Tibial nerve (tissue), 4 donors: Measurements from ENCODE around the gene USP5. TPM values are rescaled to one million over a fixed set of nuclear protein-coding genes. Genes with fewer than 3 reads are reported as not detected.
A peak's percentile ranks its signal among the peaks of the same experiment; 100 is the strongest.

Experiments
- DNase-seq, 2 donors: peaks; one replicate each; pipeline ENCODE4 v3.0.0-alpha.2; 2019; ENCODE audit warnings: low spot score in 2 of 2
- H3K27ac ChIP-seq, 4 donors: fragments of 200-600 bp; sonication (generic) in 3 of 4; one replicate each; pipeline ENCODE4 v1.5.1; 2017 to 2019; ENCODE audit warnings: mild to moderate bottlenecking in 1 of 4
- H3K27me3 ChIP-seq, 2 donors: fragments of 200-600 bp; sonication (generic) in 1 of 2; one replicate each; pipeline versions ENCODE4 v1.5.1 to v1.6.0; 2017 to 2019
- H3K36me3 ChIP-seq, 3 donors: fragments of 200-600 bp; sonication (generic); one replicate each; pipeline ENCODE4 v1.5.1; 2018 to 2019
- H3K4me1 ChIP-seq, 4 donors: fragments of 200-600 bp; sonication (generic) in 3 of 4; one replicate each; pipeline ENCODE4 v1.5.1; 2017 to 2019
- H3K4me3 ChIP-seq, 4 donors: fragments of 200-600 bp; sonication (generic) in 3 of 4; one replicate each; pipeline ENCODE4 v1.5.1; 2017 to 2019; ENCODE audit warnings: mild to moderate bottlenecking in 1 of 4, moderate library complexity in 1 of 4
- H3K9me3 ChIP-seq, 4 donors: fragments of 200-600 bp; sonication (generic) in 3 of 4; one replicate each; pipeline ENCODE4 v1.5.1; 2017 to 2019
- CTCF ChIP-seq, 5 experiments: fragments of 200-600 bp in 3 of 5; fragments of 450-650 bp in 2 of 5; sonication (generic) in 3 of 5; IDR thresholded peaks; one replicate each; pipeline ENCODE4 v1.5.1; 2016 to 2019; ENCODE audit warnings: antibody characterized with exemption in 5 of 5, mild to moderate bottlenecking in 3 of 5, moderate library complexity in 2 of 5
- EP300 ChIP-seq, 2 donors: sonication (generic); formaldehyde crosslinking; IDR thresholded peaks; one replicate each; pipeline ENCODE4 v1.6.1; 2017; ENCODE audit warnings: antibody characterized with exemption in 2 of 2, mild to moderate bottlenecking in 1 of 2
- POLR2A ChIP-seq, 2 donors: fragments of 450-650 bp; IDR thresholded peaks; one replicate each; pipeline ENCODE4 v1.6.1; 2017; ENCODE audit warnings: antibody characterized with exemption in 2 of 2, mild to moderate bottlenecking in 2 of 2, moderate library complexity in 2 of 2
- WGBS, 2 donors: methylation state at CpG; one replicate each; pipeline ENCODE4 v1.1.5; 2018; 5-methylcytosine and 5-hydroxymethylcytosine counted together
- total RNA-seq, 4 donors: library from RNA; depleted of rRNA; stranded (reverse); fragments of >200 nt; gene quantifications; one replicate each; pipeline ENCODE4 v1.1.0, GENCODE V29; 2016

Gene USP5
- total RNA-seq, 4 donors from 2014 or later, result 47.6 to 63.9 (median 56.8) TPM

- no peak overlapping the region for H3K27ac ChIP-seq
- no peak for TF ChIP-seq EP300 (IDR thresholded peaks at IDR 0.05)
- no peak for TF ChIP-seq POLR2A (IDR thresholded peaks at IDR 0.05)
- no peak for TF ChIP-seq CTCF (IDR thresholded peaks at IDR 0.05)
- WGBS, 2 donors, result 87 to 89% methylated on average over 11 to 15 of the region's 15 CpGs
Measured at GRCh38 chr12:6912164-6912935, 60.4 kb downstream of the USP5 start.

GRCh38 chr12:6914246-6914946 is 62.4 kb downstream of the USP5 start, which contains the start of gene ENO2:
Gene ENO2 (plus strand): TSS chr12:6914580. CDS start chr12:6915833, 1,253 bp downstream.
- WGBS, 2 donors, result 1% methylated on average over 23 to 53 of the region's 68 CpGs
- Histone ChIP-seq H3K9me3 (no peaks in the 10 kb centered on the region), H3K4me1 (peaks cover 0 to 28% (median 11%) of the 10 kb centered on the region in 4 donors), H3K4me3 (peak within 1 kb of the TSS; percentile 48 to 74 (median 74)), H3K27ac (peak within 1 kb of the TSS; percentile 77 to 94 (median 84)), H3K36me3 (peaks cover 0 to 32% (median 0%) of the 10 kb centered on the region in 3 donors), H3K27me3 (no peaks in the 10 kb centered on the region)
- TF ChIP-seq CTCF (IDR thresholded peaks at IDR 0.05), result no peak
- TF ChIP-seq EP300 (IDR thresholded peaks at IDR 0.05), result peak in 1 of 2 donors; percentile 27
- TF ChIP-seq POLR2A (IDR thresholded peaks at IDR 0.05), result peak; percentile 25 to 39
- DNase-seq, result peak; percentile 57 to 59

More at GRCh38 chr12:6912164-6912935, 60.4 kb downstream of the USP5 start:
- H3K4me3 ChIP-seq, result no peak overlapping the region
- DNase-seq, result no peak
- peaks cover 0 to 21% (median 0%) of the 10 kb centered on the region in 3 donors for H3K36me3 ChIP-seq
- H3K9me3 ChIP-seq, result no peaks in the 10 kb centered on the region
- H3K27me3 ChIP-seq, result no peaks in the 10 kb centered on the region
- peaks cover 0 to 28% (median 11%) of the 10 kb centered on the region in 4 donors for H3K4me1 ChIP-seq

- peak overlapping the region; percentile 77 to 94 (median 84) for H3K27ac ChIP-seq
Measured at GRCh38 chr12:6914947-6915788, 63.2 kb downstream of the USP5 start.

GRCh38 chr12:6915789-6916285 is 63.9 kb downstream of the USP5 start:
- no peak for TF ChIP-seq EP300 (IDR thresholded peaks at IDR 0.05)
- Histone ChIP-seq H3K4me3 (peak overlapping the region in 2 of 4 donors; percentile 74), H3K27ac (peak overlapping the region in 1 of 4 donors; percentile 88), H3K36me3 (peaks cover 0 to 45% (median 0%) of the 10 kb centered on the region in 3 donors), H3K4me1 (peaks cover 0 to 28% (median 11%) of the 10 kb centered on the region in 4 donors), H3K9me3 (no peaks in the 10 kb centered on the region), H3K27me3 (no peaks in the 10 kb centered on the region)
- DNase-seq, result no peak
- 72 to 77% methylated on average over 13 to 14 of the region's 14 CpGs for WGBS, 2 donors

More at GRCh38 chr12:6914947-6915788, 63.2 kb downstream of the USP5 start:
- TF ChIP-seq POLR2A (IDR thresholded peaks at IDR 0.05) (no peak), CTCF (IDR thresholded peaks at IDR 0.05) (peak in 1 of 5 experiments; percentile 11)
- H3K4me3 ChIP-seq, result peak overlapping the region; percentile 48 to 74 (median 74)
- H3K4me1 ChIP-seq, result peaks cover 0 to 28% (median 11%) of the 10 kb centered on the region in 4 donors
- no peaks in the 10 kb centered on the region for H3K9me3 ChIP-seq
- H3K27me3 ChIP-seq, result no peaks in the 10 kb centered on the region
- 4 to 12% methylated on average over 27 to 29 of the region's 29 CpGs for WGBS, 2 donors
- DNase-seq, result peak in 1 of 2 donors; percentile 37
- H3K36me3 ChIP-seq, result peaks cover 0 to 40% (median 0%) of the 10 kb centered on the region in 3 donors

Other genes with a start within 250 kb of the USP5 start
- 100 to 1,000 TPM; 192 to 256 (median 242) TPM for gene CHD4, start 244.8 kb upstream of the USP5 start, total RNA-seq
- 10 to 100 TPM in 1 of 4 donors, 1 to 10 TPM in 3; 1.8 to 11.4 (median 3.2) TPM for gene LPAR5, start 216.2 kb upstream of the USP5 start, total RNA-seq
- 1 to 10 TPM in 3 of 4 donors, under 1 TPM in 1; 0.30 to 2.4 (median 2.0) TPM for gene ACRBP, start 204.7 kb upstream of the USP5 start, total RNA-seq
- 10 to 100 TPM; 32.6 to 52.5 (median 45.3) TPM for gene ING4, start 189.0 kb upstream of the USP5 start, total RNA-seq
- 10 to 100 TPM; 26.2 to 52.5 (median 38.2) TPM for gene ZNF384, start 162.8 kb upstream of the USP5 start, total RNA-seq
- gene PIANP, start 151.3 kb upstream of the USP5 start, total RNA-seq, result under 1 TPM in 2 of 4 donors, not detected in 2; 0.21 to 0.39 TPM
- gene COPS7A, start 128.1 kb upstream of the USP5 start, total RNA-seq, result 10 to 100 TPM; 46.9 to 74.4 (median 70.0) TPM
- gene MLF2, start 99.0 kb upstream of the USP5 start, total RNA-seq, result 100 to 1,000 TPM; 103 to 205 (median 133) TPM
- gene PTMS, start 85.8 kb upstream of the USP5 start, total RNA-seq, result 100 to 1,000 TPM; 112 to 225 (median 174) TPM
- 1 to 10 TPM; 1.2 to 4.0 (median 2.9) TPM for gene LAG3, start 79.6 kb upstream of the USP5 start, total RNA-seq
- 10 to 100 TPM in 1 of 4 donors, 1 to 10 TPM in 3; 7.5 to 12.6 (median 8.9) TPM for gene CD4, start 62.6 kb upstream of the USP5 start, total RNA-seq
- 1 to 10 TPM; 1.3 to 5.4 (median 2.2) TPM for gene GPR162, start 30.3 kb upstream of the USP5 start, total RNA-seq
- gene P3H3, start 23.7 kb upstream of the USP5 start, total RNA-seq, result 10 to 100 TPM; 14.6 to 45.8 (median 36.4) TPM
- 1 to 10 TPM in 3 of 4 donors, under 1 TPM in 1; 0.84 to 9.9 (median 5.6) TPM for gene GNB3, start 11.2 kb upstream of the USP5 start, total RNA-seq
- 10 to 100 TPM in 1 of 4 donors, 1 to 10 TPM in 1, under 1 TPM in 2; 0.21 to 19.4 (median 3.6) TPM for gene CDCA3, start 864 bp upstream of the USP5 start, total RNA-seq
- gene TPI1, start 15.4 kb downstream of the USP5 start, total RNA-seq, result 100 to 1,000 TPM; 189 to 346 (median 282) TPM
- gene SPSB2, start 21.2 kb downstream of the USP5 start, total RNA-seq, result 10 to 100 TPM in 3 of 4 donors, 1 to 10 TPM in 1; 9.4 to 12.7 (median 11.8) TPM
- 10 to 100 TPM; 11.6 to 17.2 (median 17.1) TPM for gene LRRC23, start 52.7 kb downstream of the USP5 start, total RNA-seq
- gene ENO2, start 62.4 kb downstream of the USP5 start, total RNA-seq, result 10 to 100 TPM; 14.0 to 25.8 (median 15.9) TPM
- 100 to 1,000 TPM in 3 of 4 donors, 10 to 100 TPM in 1; 92.2 to 260 (median 123) TPM for gene ATN1, start 75.8 kb downstream of the USP5 start, total RNA-seq
- gene RNU7-1, start 91.7 kb downstream of the USP5 start, total RNA-seq, result not detected
- gene C12orf57, start 91.9 kb downstream of the USP5 start, total RNA-seq, result 100 to 1,000 TPM; 569 to 764 (median 665) TPM
- gene PTPN6, start 99.2 kb downstream of the USP5 start, total RNA-seq, result 10 to 100 TPM; 11.9 to 31.5 (median 20.8) TPM
- 100 to 1,000 TPM; 138 to 178 (median 149) TPM for gene PHB2, start 118.5 kb downstream of the USP5 start, total RNA-seq
- 10 to 100 TPM; 27.7 to 37.7 (median 35.9) TPM for gene EMG1, start 118.8 kb downstream of the USP5 start, total RNA-seq
- 10 to 100 TPM; 19.7 to 29.7 (median 23.8) TPM for gene LPCAT3, start 166.3 kb downstream of the USP5 start, total RNA-seq
- 1,000 to 10,000 TPM in 1 of 4 donors, 100 to 1,000 TPM in 3; 415 to 1,129 (median 638) TPM for gene C1S, start 208.6 kb downstream of the USP5 start, total RNA-seq
- gene C1R, start 240.3 kb downstream of the USP5 start, total RNA-seq, result 1,000 to 10,000 TPM in 1 of 4 donors, 100 to 1,000 TPM in 3; 528 to 1,237 (median 593) TPM